SK-N-SH treated with all-trans-retinoic acid at 6 μM for 48 hours (cell line): Measurements from ENCODE around the gene DPP6.

Experiments
- BACH2 ChIP-seq: fragments of 250-450 bp; sonication (Bioruptor Pico); IDR thresholded peaks from 2 replicates; pipeline ENCODE4 v1.9.0; 2021; ENCODE audit warnings: mild to moderate bottlenecking, borderline replicate concordance
- CSDC2 ChIP-seq: fragments of 250-450 bp; sonication (Bioruptor Pico); IDR thresholded peaks from 2 replicates; pipeline ENCODE4 v1.5.0; 2020; ENCODE audit warnings: mild to moderate bottlenecking, moderate library complexity
- ESRRG ChIP-seq: fragments of 250-450 bp; sonication (Bioruptor Pico); IDR thresholded peaks from 2 replicates; pipeline ENCODE4 v1.6.1; 2021; ENCODE audit warnings: mild to moderate bottlenecking
- GLIS3 ChIP-seq: fragments of 250-450 bp; sonication (Bioruptor Pico); IDR thresholded peaks from 2 replicates; pipeline ENCODE4 v1.5.0; 2020; ENCODE audit warnings: mild to moderate bottlenecking, moderate library complexity
- OSR1 ChIP-seq: fragments of 250-450 bp; sonication (Bioruptor Pico); IDR thresholded peaks from 2 replicates; pipeline ENCODE4 v1.8.0; 2022; ENCODE audit warnings: moderate library complexity, mild to moderate bottlenecking, inconsistent platforms
- POU6F1 ChIP-seq: fragments of 250-450 bp; sonication (Bioruptor Pico); IDR thresholded peaks from 2 replicates; pipeline ENCODE4 v1.8.0; 2021; ENCODE audit warnings: low read depth, mild to moderate bottlenecking, moderate library complexity, borderline replicate concordance
- PPARA ChIP-seq: fragments of 250-450 bp; sonication (Bioruptor Pico); IDR thresholded peaks from 2 replicates; pipeline ENCODE4 v1.5.0; 2020; ENCODE audit warnings: mild to moderate bottlenecking, borderline replicate concordance
- SNAI2 ChIP-seq: fragments of 250-450 bp; sonication (Bioruptor Pico); IDR thresholded peaks from 2 replicates; pipeline ENCODE4 v1.5.0; 2020; ENCODE audit warnings: mild to moderate bottlenecking, moderate library complexity
- ZFP3 ChIP-seq: fragments of 250-450 bp; sonication (Bioruptor Pico); IDR thresholded peaks from 2 replicates; pipeline ENCODE4 v1.5.0; 2020; ENCODE audit warnings: mild to moderate bottlenecking, moderate library complexity
- ZFP30 ChIP-seq: fragments of 450-650 bp; formaldehyde crosslinking; IDR thresholded peaks from 2 replicates; pipeline ENCODE4 v1.5.0; 2022; ENCODE audit warnings: mild to moderate bottlenecking, moderate library complexity
- TF ChIP-seq, protein P1 (sequence below): fragments of 250-450 bp; sonication (Bioruptor Pico); IDR thresholded peaks from 2 replicates; pipeline ENCODE4 v1.5.0; 2020; ENCODE audit warnings: mild to moderate bottlenecking, moderate library complexity

DNA sequence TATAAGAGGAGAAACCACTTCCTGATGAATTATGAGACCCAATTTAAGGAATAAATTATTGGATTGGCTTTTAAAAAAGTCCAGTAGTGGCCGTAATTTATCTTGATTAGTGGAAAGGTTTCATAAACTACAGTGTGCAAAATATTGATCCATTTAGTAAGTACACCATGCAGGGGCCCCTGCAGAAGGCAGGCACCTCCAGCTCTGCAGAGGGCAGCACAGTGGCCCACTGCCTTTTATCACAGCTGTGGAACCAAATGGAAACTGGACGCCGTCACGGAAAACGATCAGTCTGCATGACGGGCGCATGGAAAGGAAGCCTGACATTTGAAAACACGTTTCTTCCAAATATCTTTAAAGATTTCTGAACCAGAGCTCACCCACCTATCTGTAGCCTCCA lies 204.0 kb downstream of the DPP6 start:
- TF ChIP-seq OSR1 (CRISPR knock-in tag), result no peak
- TF ChIP-seq ZFP30, result no peak
- TF ChIP-seq, protein P1, sequence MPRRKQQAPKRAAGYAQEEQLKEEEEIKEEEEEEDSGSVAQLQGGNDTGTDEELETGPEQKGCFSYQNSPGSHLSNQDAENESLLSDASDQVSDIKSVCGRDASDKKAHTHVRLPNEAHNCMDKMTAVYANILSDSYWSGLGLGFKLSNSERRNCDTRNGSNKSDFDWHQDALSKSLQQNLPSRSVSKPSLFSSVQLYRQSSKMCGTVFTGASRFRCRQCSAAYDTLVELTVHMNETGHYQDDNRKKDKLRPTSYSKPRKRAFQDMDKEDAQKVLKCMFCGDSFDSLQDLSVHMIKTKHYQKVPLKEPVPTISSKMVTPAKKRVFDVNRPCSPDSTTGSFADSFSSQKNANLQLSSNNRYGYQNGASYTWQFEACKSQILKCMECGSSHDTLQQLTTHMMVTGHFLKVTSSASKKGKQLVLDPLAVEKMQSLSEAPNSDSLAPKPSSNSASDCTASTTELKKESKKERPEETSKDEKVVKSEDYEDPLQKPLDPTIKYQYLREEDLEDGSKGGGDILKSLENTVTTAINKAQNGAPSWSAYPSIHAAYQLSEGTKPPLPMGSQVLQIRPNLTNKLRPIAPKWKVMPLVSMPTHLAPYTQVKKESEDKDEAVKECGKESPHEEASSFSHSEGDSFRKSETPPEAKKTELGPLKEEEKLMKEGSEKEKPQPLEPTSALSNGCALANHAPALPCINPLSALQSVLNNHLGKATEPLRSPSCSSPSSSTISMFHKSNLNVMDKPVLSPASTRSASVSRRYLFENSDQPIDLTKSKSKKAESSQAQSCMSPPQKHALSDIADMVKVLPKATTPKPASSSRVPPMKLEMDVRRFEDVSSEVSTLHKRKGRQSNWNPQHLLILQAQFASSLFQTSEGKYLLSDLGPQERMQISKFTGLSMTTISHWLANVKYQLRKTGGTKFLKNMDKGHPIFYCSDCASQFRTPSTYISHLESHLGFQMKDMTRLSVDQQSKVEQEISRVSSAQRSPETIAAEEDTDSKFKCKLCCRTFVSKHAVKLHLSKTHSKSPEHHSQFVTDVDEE, result no peak
- TF ChIP-seq CSDC2, result no peak
- no peak for TF ChIP-seq ESRRG (CRISPR knock-in tag)
- no peak for TF ChIP-seq BACH2 (CRISPR knock-in tag)
- TF ChIP-seq SNAI2 (CRISPR knock-in tag), result no peak
- no peak for TF ChIP-seq PPARA
- no peak for TF ChIP-seq POU6F1 (CRISPR knock-in tag)
- no peak for TF ChIP-seq GLIS3 (CRISPR knock-in tag)
- no peak for TF ChIP-seq ZFP3 (CRISPR knock-in tag)
